Left forelimb (tissue), 1 donor: ENCODE results near the gene CRYGS.

ENCODE experiments used
- DNase-seq: peaks from one replicate; pipeline ENCODE4 v3.0.0-alpha.2; 2018; ENCODE audit warnings: low spot score

Gene CRYGS

DNA sequence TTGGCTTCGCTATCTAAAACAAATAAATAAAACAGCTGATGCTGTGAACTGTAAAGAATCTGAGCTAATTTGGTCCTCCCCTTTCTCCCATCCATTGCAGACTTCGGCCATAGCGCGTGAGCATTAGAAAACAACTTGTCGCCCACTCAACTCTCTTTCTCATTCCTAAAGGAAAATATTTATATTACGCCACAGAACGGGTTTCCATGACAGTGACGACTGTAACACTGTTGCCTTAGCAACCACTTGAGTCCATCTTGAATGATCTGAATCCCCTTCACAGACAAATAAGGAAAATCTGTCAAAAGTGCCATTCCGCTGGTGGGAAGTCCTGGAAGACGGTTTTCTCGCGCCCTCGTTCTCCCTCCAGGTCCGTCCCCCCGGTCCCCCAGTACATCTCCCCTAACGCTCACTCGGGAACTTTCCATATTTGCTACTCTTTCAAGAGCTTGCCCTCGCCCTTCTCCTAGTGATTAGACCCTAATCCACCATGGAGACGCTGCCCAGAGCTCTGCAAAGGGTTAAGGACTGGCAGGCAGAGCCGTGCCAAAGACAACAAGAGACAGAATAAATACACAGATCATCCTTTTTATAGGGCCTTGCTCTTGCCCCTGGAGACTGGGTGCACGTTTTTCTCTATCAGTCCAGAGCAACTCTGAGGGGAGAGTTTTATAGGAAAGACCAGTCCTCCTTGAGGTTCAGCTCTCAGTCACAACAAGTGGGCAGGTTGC, 50.5 kb downstream of the CRYGS start:
- DNase-seq: no peak

DNA sequence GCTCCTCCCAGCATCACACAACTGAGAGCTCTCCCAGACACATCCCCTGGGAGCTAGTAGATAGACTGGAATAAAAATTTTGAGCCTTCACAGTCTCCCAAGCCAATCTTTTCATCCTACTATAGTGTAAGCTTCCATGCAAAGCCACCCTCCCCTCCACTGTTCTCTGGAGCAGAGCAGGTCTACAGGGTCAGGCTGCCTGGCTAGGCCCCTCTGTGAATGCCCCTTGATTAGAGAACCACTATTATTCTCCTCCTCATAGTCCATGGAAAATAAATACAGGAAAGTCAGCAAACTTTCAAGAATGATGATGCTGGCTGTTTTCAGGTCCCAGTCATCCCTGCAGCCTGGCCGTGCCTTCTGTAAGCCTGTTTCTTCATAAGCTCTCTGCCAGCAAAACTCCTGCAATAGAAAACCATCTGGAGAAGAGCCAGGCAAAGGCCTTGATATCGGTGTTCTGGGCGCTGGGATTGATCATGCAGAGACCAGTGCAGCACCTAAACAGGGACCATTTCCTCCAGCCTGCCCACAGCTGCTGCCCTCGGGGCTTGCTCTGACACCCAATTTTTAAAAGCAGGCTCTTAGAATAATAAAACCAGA, 51.7 kb downstream of the CRYGS start:
- no peak for DNase-seq

DNA sequence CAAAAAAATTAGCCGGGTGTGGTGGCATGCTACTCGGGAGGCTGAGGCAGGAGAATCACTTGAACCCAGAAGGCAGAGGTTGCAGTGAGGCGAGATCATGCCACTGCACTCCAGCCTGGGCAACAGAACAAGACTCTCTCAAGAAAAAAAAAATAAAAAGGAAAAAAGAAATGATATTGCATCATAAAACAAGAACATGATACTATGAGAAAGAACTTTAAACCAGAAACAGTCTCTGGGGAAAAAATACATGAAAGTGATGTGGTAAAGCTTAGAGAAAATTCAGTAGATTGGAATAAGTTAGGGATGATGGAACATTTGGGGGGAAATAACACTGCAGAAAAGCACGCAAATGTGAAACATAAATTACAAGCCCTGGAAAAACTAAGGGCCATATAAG, 54.7 kb downstream of the CRYGS start:
- DNase-seq: no peak
